Measurements from ENCODE around the gene ABCA4. TPM values are rescaled to one million over a fixed set of nuclear protein-coding genes. Genes with fewer than 3 reads are reported as not detected.

Gene ABCA4
- total RNA-seq, 4 donors from 2014 or later = 0.19 to 1.7 (median 0.45) TPM

GRCh38 chr1:93964096-93964776, 156.7 kb downstream of the ABCA4 start:
- Histone ChIP-seq H3K27me3 (no peaks in the 10 kb centered on the region), H3K36me3 (no peaks in the 10 kb centered on the region), H3K4me3 (no peak overlapping the region), H3K27ac (replicated peaks in 1 of 4) (no peak overlapping the region), H3K4me1 (no peaks in the 10 kb centered on the region), H3K9me3 (no peaks in the 10 kb centered on the region)
- no peak for DNase-seq (ENCODE audit: extremely low spot score)
- 92% methylated on average over 4 of the region's 4 CpGs for WGBS
- no peak for TF ChIP-seq CTCF (IDR thresholded peaks at IDR 0.05)
- TF ChIP-seq POLR2AphosphoS5 (IDR thresholded peaks at IDR 0.05) = no peak
- no peak for TF ChIP-seq POLR2A (IDR thresholded peaks at IDR 0.05; ENCODE audit: low read depth)
- no peak for TF ChIP-seq EP300 (IDR thresholded peaks at IDR 0.05)
- intact Hi-C loops (cut with DNase I) = no loop called here

GRCh38 chr1:93963585-93963984, 157.4 kb downstream of the ABCA4 start:
- intact Hi-C loops (cut with DNase I) = no loop called here
- 82% methylated on average over 9 of the region's 9 CpGs for WGBS

GRCh38 chr1:93961906-93962305, 159.0 kb downstream of the ABCA4 start:
- peaks cover 0 to under 1% (median 0%) of the 10 kb centered on the region in 4 donors for H3K9me3 ChIP-seq
- no peaks in the 10 kb centered on the region for H3K27me3 ChIP-seq
- intact Hi-C loops (cut with DNase I) = no loop called here
- no peak overlapping the region for H3K4me3 ChIP-seq
- DNase-seq (ENCODE audit: extremely low spot score) = peak; percentile 72
- H3K27ac ChIP-seq (replicated peaks in 1 of 4) = no peak overlapping the region
- H3K4me1 ChIP-seq = no peaks in the 10 kb centered on the region
- 92% methylated on average over 3 of the region's 3 CpGs for WGBS
- H3K36me3 ChIP-seq = no peaks in the 10 kb centered on the region
- TF ChIP-seq EP300 (IDR thresholded peaks at IDR 0.05) = no peak
- TF ChIP-seq POLR2A (IDR thresholded peaks at IDR 0.05; ENCODE audit: low read depth) = no peak

More at GRCh38 chr1:93963585-93963984, 157.4 kb downstream of the ABCA4 start:
- DNase-seq (ENCODE audit: extremely low spot score) = no peak
- no peak for TF ChIP-seq CTCF (IDR thresholded peaks at IDR 0.05)
- no peak for TF ChIP-seq POLR2AphosphoS5 (IDR thresholded peaks at IDR 0.05)
- TF ChIP-seq POLR2A (IDR thresholded peaks at IDR 0.05; ENCODE audit: low read depth) = no peak
- TF ChIP-seq EP300 (IDR thresholded peaks at IDR 0.05) = no peak
- H3K4me3 ChIP-seq = no peak overlapping the region
- H3K27ac ChIP-seq (replicated peaks in 1 of 4) = no peak overlapping the region
- H3K9me3 ChIP-seq = no peaks in the 10 kb centered on the region
- no peaks in the 10 kb centered on the region for H3K36me3 ChIP-seq
- no peaks in the 10 kb centered on the region for H3K27me3 ChIP-seq
- no peaks in the 10 kb centered on the region for H3K4me1 ChIP-seq

- no peak for TF ChIP-seq POLR2AphosphoS5 (IDR thresholded peaks at IDR 0.05)
- TF ChIP-seq POLR2A (IDR thresholded peaks at IDR 0.05; ENCODE audit: low read depth) = no peak
- no peak for TF ChIP-seq CTCF (IDR thresholded peaks at IDR 0.05)
- no peak for TF ChIP-seq EP300 (IDR thresholded peaks at IDR 0.05)
- intact Hi-C loops (cut with DNase I) = no loop called here
- WGBS = 90% methylated on average over 2 of the region's 2 CpGs
- no peaks in the 10 kb centered on the region for H3K27me3 ChIP-seq
- H3K36me3 ChIP-seq = no peaks in the 10 kb centered on the region
- no peak overlapping the region for H3K4me3 ChIP-seq
- no peaks in the 10 kb centered on the region for H3K4me1 ChIP-seq
- peaks cover 0 to 5% (median under 1%) of the 10 kb centered on the region in 4 donors for H3K9me3 ChIP-seq
- DNase-seq (ENCODE audit: extremely low spot score) = no peak
- H3K27ac ChIP-seq (replicated peaks in 1 of 4) = no peak overlapping the region
Measured at GRCh38 chr1:93961443-93961842, 159.5 kb downstream of the ABCA4 start.

GRCh38 chr1:93960641-93961147, 160.3 kb downstream of the ABCA4 start:
- Histone ChIP-seq H3K9me3 (peaks cover 0 to 12% (median 6%) of the 10 kb centered on the region in 4 donors), H3K36me3 (no peaks in the 10 kb centered on the region), H3K4me1 (no peaks in the 10 kb centered on the region), H3K27me3 (no peaks in the 10 kb centered on the region), H3K4me3 (no peak overlapping the region), H3K27ac (replicated peaks in 1 of 4) (no peak overlapping the region)
- TF ChIP-seq CTCF (IDR thresholded peaks at IDR 0.05) (no peak), POLR2A (IDR thresholded peaks at IDR 0.05; ENCODE audit: low read depth) (no peak), POLR2AphosphoS5 (IDR thresholded peaks at IDR 0.05) (no peak), EP300 (IDR thresholded peaks at IDR 0.05) (no peak)
- DNase-seq (ENCODE audit: extremely low spot score) = peak; percentile 31
- WGBS = 77% methylated on average over 3 of the region's 3 CpGs
- intact Hi-C loops (cut with DNase I) = no loop called here

Measured in esophagus muscularis mucosa (tissue), 4 donors.